ENCODE measurements around the gene SMTNL2. TPM values are rescaled to one million over a fixed set of nuclear protein-coding genes. Genes with fewer than 3 reads are reported as not detected.

Gene SMTNL2
- total RNA-seq, 2 experiments from 2014 or later = not detected

- intact Hi-C loops (cut with DNase I, micrococcal nuclease) = no loop called here
- no peak for TF ChIP-seq CTCF (IDR thresholded peaks at IDR 0.05)
- ATAC-seq (ENCODE audit: poor library complexity) = no peak
These were observed 32.8 kb downstream of the SMTNL2 start for GRCh38 chr17:4617090-4617489.

GRCh38 chr17:4617590-4618351, 33.4 kb downstream of the SMTNL2 start:
- ChIA-PET CTCF (no interaction called here), POLR2A (no interaction called here)
- Mint-ChIP-seq H3K9me3 (no peaks in the 10 kb centered on the region), H3K4me1 (ENCODE audit: low read depth) (no peaks in the 10 kb centered on the region), H3K27me3 (peaks cover 10% of the 10 kb centered on the region), H3K4me3 (no peak overlapping the region), H3K27ac (no peak overlapping the region), H3K36me3 (ENCODE audit: low read depth) (no peaks in the 10 kb centered on the region)
- Histone ChIP-seq H3K4me1 (ENCODE audit: insufficient read depth, low read length) (no peaks in the 10 kb centered on the region), H3K27me3 (ENCODE audit: control insufficient read depth in 1 of 2, insufficient read depth in 2 of 2, low read length in 2 of 2) (peaks cover 0 to 2% of the 10 kb centered on the region in 2 experiments), H3K36me3 (ENCODE audit: insufficient read depth, low read length) (no peaks in the 10 kb centered on the region), H3K4me3 (ENCODE audit: low read length) (no peak overlapping the region), H3K9me3 (ENCODE audit: control insufficient read depth in 1 of 2, insufficient read depth in 1 of 2, low read length in 2 of 2) (peaks cover 6 to 7% of the 10 kb centered on the region in 2 experiments), H3K27ac (ENCODE audit: low read depth in 1 of 2, low read length in 2 of 2) (no peak overlapping the region)
- DNase-seq (no peak), ATAC-seq (ENCODE audit: poor library complexity) (no peak)
- intact Hi-C loops (cut with DNase I, micrococcal nuclease) = no loop called here
- no peak for TF ChIP-seq CTCF (IDR thresholded peaks at IDR 0.05)

More at GRCh38 chr17:4617090-4617489, 32.8 kb downstream of the SMTNL2 start:
- ChIA-PET CTCF (no interaction called here), POLR2A (no interaction called here)
- Histone ChIP-seq H3K4me1 (ENCODE audit: insufficient read depth, low read length) (no peaks in the 10 kb centered on the region), H3K27ac (ENCODE audit: low read depth in 1 of 2, low read length in 2 of 2) (no peak overlapping the region), H3K36me3 (ENCODE audit: insufficient read depth, low read length) (no peaks in the 10 kb centered on the region), H3K9me3 (ENCODE audit: control insufficient read depth in 1 of 2, insufficient read depth in 1 of 2, low read length in 2 of 2) (peaks cover 2 to 3% of the 10 kb centered on the region in 2 experiments), H3K4me3 (ENCODE audit: low read length) (no peak overlapping the region), H3K27me3 (ENCODE audit: control insufficient read depth in 1 of 2, insufficient read depth in 2 of 2, low read length in 2 of 2) (peaks cover 0 to 2% of the 10 kb centered on the region in 2 experiments)
- H3K4me1 Mint-ChIP-seq (ENCODE audit: low read depth) = no peaks in the 10 kb centered on the region
- no peak for DNase-seq
- H3K4me3 Mint-ChIP-seq = no peak overlapping the region
- no peaks in the 10 kb centered on the region for H3K36me3 Mint-ChIP-seq (ENCODE audit: low read depth)
- no peaks in the 10 kb centered on the region for H3K9me3 Mint-ChIP-seq
- no peak overlapping the region for H3K27ac Mint-ChIP-seq
- H3K27me3 Mint-ChIP-seq = peaks cover 10% of the 10 kb centered on the region

GRCh38 chr17:4620531-4621101, 36.3 kb downstream of the SMTNL2 start:
- CTCF ChIA-PET = no interaction called here
- no peaks in the 10 kb centered on the region for H3K9me3 Mint-ChIP-seq
- H3K4me1 ChIP-seq (ENCODE audit: insufficient read depth, low read length) = no peaks in the 10 kb centered on the region
- DNase-seq (no peak), ATAC-seq (ENCODE audit: poor library complexity) (no peak)
- H3K36me3 Mint-ChIP-seq (ENCODE audit: low read depth) = no peaks in the 10 kb centered on the region
- no peak overlapping the region for H3K4me3 ChIP-seq (ENCODE audit: low read length)
- H3K4me1 Mint-ChIP-seq (ENCODE audit: low read depth) = no peaks in the 10 kb centered on the region
- H3K27me3 ChIP-seq (ENCODE audit: control insufficient read depth in 1 of 2, insufficient read depth in 2 of 2, low read length in 2 of 2) = peaks cover 0 to 2% of the 10 kb centered on the region in 2 experiments
- no peak overlapping the region for H3K4me3 Mint-ChIP-seq
- H3K27me3 Mint-ChIP-seq = peaks cover 10% of the 10 kb centered on the region
- intact Hi-C loops (cut with DNase I, micrococcal nuclease) = loop anchor here in 1 of 2 experiments (10.0 kb wide), 1 partner anchor 416 kb away; no protein-coding TSS in a partner anchor
- peaks cover 6 to 7% of the 10 kb centered on the region in 2 experiments for H3K9me3 ChIP-seq (ENCODE audit: control insufficient read depth in 1 of 2, insufficient read depth in 1 of 2, low read length in 2 of 2)
- TF ChIP-seq CTCF (IDR thresholded peaks at IDR 0.05) = no peak
- H3K27ac Mint-ChIP-seq = no peak overlapping the region
- H3K27ac ChIP-seq (ENCODE audit: low read depth in 1 of 2, low read length in 2 of 2) = no peak overlapping the region
- no peaks in the 10 kb centered on the region for H3K36me3 ChIP-seq (ENCODE audit: insufficient read depth, low read length)
- POLR2A ChIA-PET = no interaction called here
